Stimulated activated CD8-positive, alpha-beta memory T cell treated with anti-CD3 and anti-CD28 coated beads, Interleukin-4, amount 100 ng/mL, for 24 hours (primary cell): ENCODE results near the gene DRC3.
"Not testable (repeated sequence)": the region's sequence is repeated elsewhere in the genome, so short reads cannot be mapped to it uniquely, and the experiment has no call there.

Source experiments
- DNase-seq: peaks from one replicate; pipeline ENCODE4 v3.0.0-alpha.2; 2020; ENCODE audit warnings: low read depth

DRC3 gene

DNA sequence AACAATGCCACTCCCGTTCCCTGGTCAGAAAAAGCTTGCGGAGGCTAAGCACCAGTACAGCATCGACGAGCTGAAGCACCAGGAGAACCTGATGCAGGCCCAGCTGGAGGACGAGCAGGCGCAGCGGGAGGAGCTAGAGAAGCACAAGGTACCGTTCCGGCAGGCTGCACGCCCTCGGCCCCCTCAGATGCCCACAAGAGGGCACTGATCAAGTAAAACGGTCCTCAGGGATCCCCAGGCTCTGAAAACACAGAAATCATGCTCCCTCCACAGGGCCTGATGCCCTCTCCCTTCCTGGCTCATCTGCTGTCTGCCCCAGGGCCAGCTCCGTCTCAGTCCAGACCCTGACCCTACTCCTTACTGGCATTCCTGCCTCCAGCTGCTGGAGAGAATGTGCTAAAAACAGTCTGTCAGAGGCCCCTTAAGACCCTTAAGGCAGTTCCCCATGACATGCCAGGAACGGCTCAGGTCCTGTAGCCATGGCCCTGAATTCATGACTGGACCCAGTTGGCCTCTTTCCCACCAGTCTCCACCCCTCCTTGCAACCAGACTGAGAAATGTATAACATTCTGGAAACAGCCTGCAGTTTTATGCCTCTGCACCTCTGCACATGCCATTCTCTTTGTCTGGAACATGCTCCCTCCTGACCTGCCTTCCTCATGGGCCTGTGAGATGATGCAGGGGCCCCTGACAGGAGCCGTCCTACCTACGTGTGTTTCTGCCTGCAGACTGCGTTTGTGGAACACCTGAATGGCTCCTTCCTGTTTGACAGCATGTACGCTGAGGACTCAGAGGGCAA lies 21.8 kb downstream of the DRC3 start:
- peak; percentile 7 for DNase-seq

DNA sequence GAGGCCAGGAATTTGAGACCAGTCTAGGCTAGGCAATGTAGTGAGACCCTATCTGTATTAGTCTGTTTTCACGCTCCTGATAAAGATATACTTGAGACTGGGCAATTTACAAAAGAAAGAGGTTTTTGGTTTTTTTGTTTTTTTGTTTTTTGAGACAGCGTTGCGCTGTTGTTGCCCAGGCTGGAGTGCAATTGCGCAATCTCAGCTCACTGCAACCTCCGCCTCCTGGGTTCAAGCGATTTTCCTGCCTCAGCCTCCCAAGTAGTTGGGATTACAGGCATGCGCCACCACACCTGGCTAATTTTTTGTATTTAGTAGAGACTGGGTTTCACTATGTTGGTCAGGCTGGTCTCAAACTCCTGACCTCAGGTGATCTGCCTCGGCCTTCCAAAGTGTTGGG lies 23.2 kb downstream of the DRC3 start:
- DNase-seq, result not testable (repeated sequence)

DNA sequence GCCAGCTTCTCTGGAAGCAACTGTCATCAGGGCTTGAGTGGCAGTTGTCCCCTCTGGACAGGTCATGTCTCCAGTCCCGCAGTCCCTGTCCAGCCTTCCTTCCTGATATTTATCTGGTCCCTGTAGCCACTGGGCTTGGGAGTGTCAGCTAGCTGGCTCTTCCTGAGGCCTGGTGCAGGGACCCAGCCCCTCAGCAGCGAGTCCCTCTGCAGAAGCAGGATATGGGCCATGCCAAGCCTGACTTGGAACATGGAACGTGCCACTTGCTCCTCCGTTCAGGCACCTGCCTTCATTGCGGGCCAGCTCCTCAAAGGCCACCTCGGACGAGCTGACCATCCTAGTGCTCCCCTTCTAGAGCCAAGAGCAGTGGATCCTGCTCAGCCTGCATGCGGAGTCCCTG lies 26.3 kb downstream of the DRC3 start:
- DNase-seq, result no peak

- no peak for DNase-seq
Measured at GRCh38 chr17:17999364-18000029, 26.8 kb downstream of the DRC3 start.

DNA sequence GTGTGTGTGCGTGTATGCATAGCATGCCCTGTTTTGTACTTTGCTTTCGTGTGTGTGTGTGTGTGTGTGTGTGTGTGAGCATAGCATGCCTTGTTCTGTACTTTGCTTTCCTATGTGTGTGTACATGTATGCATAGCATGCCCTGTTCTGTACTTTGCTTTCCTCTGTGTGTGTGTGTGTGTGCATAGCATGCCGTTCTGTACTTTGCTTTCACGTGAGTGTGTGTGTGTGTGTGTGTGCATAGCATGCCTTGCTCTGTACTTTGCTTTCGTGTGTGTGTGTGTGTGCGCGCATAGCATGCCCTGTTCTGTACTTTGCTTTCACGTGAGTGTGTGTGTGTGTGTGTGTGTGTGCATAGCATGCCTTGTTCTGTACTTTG lies 27.4 kb downstream of the DRC3 start:
- DNase-seq, result no peak

- DNase-seq, result no peak
Measured at GRCh38 chr17:18002171-18002570, 29.5 kb downstream of the DRC3 start.

DNA sequence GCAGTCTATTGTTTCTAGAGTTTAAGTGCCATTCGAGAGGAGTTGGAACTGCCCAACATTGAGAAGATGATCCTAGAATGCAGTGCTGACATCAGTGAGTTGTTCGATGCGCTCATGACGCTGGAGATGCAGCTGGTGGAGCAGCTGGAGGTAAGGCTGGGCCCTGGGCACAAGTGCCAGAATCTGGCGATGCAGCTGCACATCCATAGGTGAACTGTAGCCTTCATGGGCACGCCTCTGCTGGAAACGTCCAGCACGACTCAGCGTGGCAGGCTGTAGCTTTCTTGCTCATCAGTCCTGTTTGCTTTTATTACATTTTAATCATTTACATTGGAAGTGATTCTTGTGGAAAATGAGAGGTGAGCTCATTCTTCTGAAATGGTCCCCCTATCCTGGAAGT lies 31.7 kb downstream of the DRC3 start:
- no peak for DNase-seq

GRCh38 chr17:18004884-18005305 lies 32.2 kb downstream of the DRC3 start:
- DNase-seq, result no peak

DNA sequence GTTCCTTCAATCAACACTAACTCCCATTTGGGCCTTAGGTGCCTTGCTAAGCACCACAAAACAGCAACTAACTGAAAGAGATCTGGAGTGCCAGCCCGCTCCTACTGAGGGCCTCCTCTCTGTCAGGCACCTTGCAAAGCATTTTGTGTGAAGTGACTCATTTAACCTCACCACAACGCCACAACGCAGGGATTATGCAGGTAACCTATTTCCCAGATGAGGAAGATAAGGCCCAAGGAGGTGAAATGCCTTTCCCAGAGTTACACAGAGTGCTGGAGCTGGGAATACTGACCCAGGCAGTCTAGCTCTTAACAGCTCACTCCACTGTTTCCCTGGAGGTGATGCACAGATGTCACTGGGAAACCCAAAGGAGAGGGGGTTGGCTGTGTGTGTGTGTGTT lies 32.8 kb downstream of the DRC3 start:
- DNase-seq, result no peak

- DNase-seq, result no peak
Measured at GRCh38 chr17:18006495-18007239, 34.0 kb downstream of the DRC3 start.

DNA sequence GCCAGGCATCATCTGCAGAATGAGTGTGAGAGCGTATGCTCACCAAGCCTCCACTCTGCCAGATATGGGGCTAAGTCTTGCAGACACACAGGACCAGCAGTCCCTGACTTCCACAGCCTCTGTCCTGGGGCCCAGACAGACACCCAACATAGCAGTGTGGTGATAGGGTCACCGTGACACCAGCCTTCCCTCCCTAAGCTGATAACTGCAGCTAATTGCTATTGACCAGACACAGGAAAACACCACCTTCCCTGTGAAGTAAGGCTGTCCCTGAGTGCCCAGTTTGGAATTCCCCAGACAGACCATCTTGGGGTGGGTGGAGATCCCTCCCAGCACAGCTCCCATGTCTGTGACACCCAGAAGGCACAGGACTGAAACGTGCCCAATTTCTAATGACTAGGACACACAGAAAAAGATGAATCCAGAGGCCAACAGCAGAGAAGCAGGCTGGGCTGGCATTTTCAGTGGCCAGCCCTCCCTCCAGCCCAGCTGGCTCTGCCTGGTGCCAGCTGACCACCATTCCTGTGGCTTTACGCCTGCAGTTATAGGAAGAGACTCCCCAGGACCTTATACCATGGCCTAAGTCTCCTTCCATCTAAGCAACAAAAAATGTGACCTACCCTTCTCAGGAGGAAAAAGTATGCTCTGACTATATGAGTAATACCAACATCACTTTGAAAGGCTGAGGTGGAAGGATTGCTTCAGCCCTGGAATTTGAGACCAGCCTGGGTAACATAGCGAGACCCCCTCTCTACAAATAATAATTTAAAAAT lies 36.0 kb downstream of the DRC3 start:
- no peak for DNase-seq

- DNase-seq, result no peak
Measured at GRCh38 chr17:18009609-18010420, 37.2 kb downstream of the DRC3 start.

- no peak for DNase-seq
Measured at GRCh38 chr17:18011286-18011685, 38.6 kb downstream of the DRC3 start.

GRCh38 chr17:18014006-18014405 lies 41.3 kb downstream of the DRC3 start:
- no peak for DNase-seq

DNA sequence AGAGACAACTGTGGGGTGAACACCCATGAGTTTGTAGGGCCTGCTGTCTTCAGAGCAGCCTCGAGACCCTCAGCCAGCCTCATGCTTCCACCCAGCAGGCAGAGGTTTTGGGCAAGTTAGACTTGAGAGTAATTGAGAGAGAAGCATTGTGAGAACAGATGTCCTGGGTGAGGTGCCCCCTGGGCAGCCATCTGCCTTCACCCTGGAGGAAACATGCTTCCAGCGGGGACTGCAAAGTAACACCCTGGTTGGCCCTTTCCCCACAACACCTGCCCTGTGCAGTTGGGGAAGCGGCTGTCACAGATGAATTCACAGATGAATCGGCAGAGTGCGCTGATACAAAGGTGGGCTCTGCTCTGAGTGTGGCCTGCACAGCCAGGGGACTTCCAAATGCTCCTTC lies 42.9 kb downstream of the DRC3 start:
- DNase-seq, result no peak

- no peak for DNase-seq
Measured at GRCh38 chr17:18016426-18016825, 43.8 kb downstream of the DRC3 start.

DNA sequence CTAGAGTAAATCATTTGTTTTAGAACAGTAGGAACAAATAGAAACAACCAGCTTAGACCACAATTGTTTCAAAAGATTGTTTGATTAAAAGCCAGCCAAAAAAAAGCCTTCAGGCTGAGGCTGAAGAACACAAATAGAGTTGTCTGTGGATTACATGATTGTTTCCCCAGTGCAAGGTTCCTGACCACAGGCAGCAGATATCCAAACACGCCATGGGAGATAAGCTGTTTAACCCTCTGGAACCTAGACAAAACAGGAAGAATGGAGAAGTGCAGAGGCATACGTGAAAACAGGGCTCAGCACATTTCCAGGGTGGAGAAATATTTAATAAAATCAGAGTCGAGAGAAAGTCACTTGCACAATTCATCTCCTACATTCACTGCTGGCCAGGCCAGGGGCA lies 45.3 kb downstream of the DRC3 start:
- no peak for DNase-seq

DNA sequence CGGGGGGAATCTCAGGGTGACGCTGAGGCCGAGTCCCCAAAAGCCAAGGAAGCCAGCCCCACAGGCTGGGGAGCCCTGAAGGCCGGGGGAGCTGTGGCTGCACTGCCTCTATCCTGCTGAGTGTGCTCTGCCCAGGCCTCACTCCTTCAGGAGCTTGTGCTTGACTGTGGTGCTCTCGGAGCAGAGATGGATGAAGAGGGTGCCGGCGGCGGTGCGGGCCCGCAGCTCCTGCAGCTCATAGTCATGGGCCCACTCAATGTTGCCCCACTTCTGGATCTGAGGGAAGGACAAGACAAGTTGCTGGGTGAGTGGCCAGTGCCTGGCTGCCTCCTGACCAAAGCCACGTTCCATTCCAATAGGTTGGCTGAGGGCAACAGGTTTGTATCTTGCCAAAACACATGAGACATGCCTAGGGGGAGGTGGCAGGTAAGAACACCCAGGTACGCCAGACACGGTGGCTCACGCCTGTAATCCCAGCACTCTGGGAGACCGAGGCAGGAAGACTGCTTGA lies 45.8 kb downstream of the DRC3 start:
- DNase-seq, result no peak

DNA sequence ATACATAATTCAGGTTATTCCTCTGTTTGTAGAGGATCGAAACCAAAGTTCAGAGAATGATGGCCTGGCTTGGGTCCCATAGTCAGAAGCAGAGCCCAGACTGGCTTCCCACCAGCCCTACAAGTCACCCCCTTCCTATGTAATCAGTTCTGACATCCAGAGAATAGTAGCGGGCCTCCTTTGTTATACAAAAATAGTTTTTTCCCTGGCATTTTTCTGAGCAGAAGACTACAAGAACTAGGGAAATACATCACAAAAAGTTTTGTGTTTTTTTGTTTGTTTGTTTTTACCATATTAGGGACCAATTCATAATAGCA lies 47.1 kb downstream of the DRC3 start:
- DNase-seq, result no peak

- DNase-seq, result no peak
Measured at GRCh38 chr17:18020971-18021370, 48.3 kb downstream of the DRC3 start.

- no peak for DNase-seq
Measured at GRCh38 chr17:18021372-18021771, 48.7 kb downstream of the DRC3 start.
